SK-N-SH treated with all-trans-retinoic acid at 6 μM for 48 hours (cell line): ENCODE data around the gene BACE1-AS.

Source experiments
- ATAC-seq: fragments of 200-7000 bp; cut with Tn5 transposase; 3 replicates; pipeline ENCODE4 v1.9.1; 2020; ENCODE audit warnings: mild to moderate bottlenecking, moderate library complexity
- ARNTL ChIP-seq: fragments of 450-650 bp; formaldehyde crosslinking; IDR thresholded peaks from 2 replicates; pipeline ENCODE4 v1.5.0; 2020; ENCODE audit warnings: low read depth, mild to moderate bottlenecking, moderate library complexity, borderline replicate concordance
- BACH2 ChIP-seq: fragments of 250-450 bp; sonication (Bioruptor Pico); IDR thresholded peaks from 2 replicates; pipeline ENCODE4 v1.9.0; 2021; ENCODE audit warnings: mild to moderate bottlenecking, borderline replicate concordance
- CREB5 ChIP-seq: fragments of 250-450 bp; sonication (Bioruptor Pico); IDR thresholded peaks from 2 replicates; pipeline ENCODE4 v1.5.1; 2020; ENCODE audit warnings: low read depth, mild to moderate bottlenecking, moderate library complexity
- CSDC2 ChIP-seq: fragments of 250-450 bp; sonication (Bioruptor Pico); IDR thresholded peaks from 2 replicates; pipeline ENCODE4 v1.5.0; 2020; ENCODE audit warnings: mild to moderate bottlenecking, moderate library complexity
- CSRNP3 ChIP-seq: fragments of 250-450 bp; sonication (Bioruptor Pico); IDR thresholded peaks from 2 replicates; pipeline ENCODE4 v1.5.1; 2021; ENCODE audit warnings: mild to moderate bottlenecking, moderate library complexity
- ESRRG ChIP-seq: fragments of 250-450 bp; sonication (Bioruptor Pico); IDR thresholded peaks from 2 replicates; pipeline ENCODE4 v1.6.1; 2021; ENCODE audit warnings: mild to moderate bottlenecking
- GLIS3 ChIP-seq: fragments of 250-450 bp; sonication (Bioruptor Pico); IDR thresholded peaks from 2 replicates; pipeline ENCODE4 v1.5.0; 2020; ENCODE audit warnings: mild to moderate bottlenecking, moderate library complexity
- ISL1 ChIP-seq: fragments of 250-450 bp; sonication (Bioruptor Pico); IDR thresholded peaks from 2 replicates; pipeline ENCODE4 v2.1.2; 2022; ENCODE audit warnings: mild to moderate bottlenecking, moderate library complexity
- OSR1 ChIP-seq: fragments of 250-450 bp; sonication (Bioruptor Pico); IDR thresholded peaks from 2 replicates; pipeline ENCODE4 v1.8.0; 2022; ENCODE audit warnings: moderate library complexity, mild to moderate bottlenecking, inconsistent platforms
- PATZ1 ChIP-seq: fragments of 250-450 bp; sonication (Bioruptor Pico); IDR thresholded peaks from 2 replicates; pipeline ENCODE4 v1.8.0; 2020; ENCODE audit warnings: mild to moderate bottlenecking, moderate library complexity, borderline replicate concordance
- POU6F1 ChIP-seq: fragments of 250-450 bp; sonication (Bioruptor Pico); IDR thresholded peaks from 2 replicates; pipeline ENCODE4 v1.8.0; 2021; ENCODE audit warnings: low read depth, mild to moderate bottlenecking, moderate library complexity, borderline replicate concordance
- PPARA ChIP-seq: fragments of 250-450 bp; sonication (Bioruptor Pico); IDR thresholded peaks from 2 replicates; pipeline ENCODE4 v1.5.0; 2020; ENCODE audit warnings: mild to moderate bottlenecking, borderline replicate concordance
- TCF4 ChIP-seq: fragments of 250-450 bp; sonication (Bioruptor Pico); IDR thresholded peaks from 2 replicates; pipeline ENCODE4 v1.8.0; 2021; ENCODE audit warnings: mild to moderate bottlenecking, moderate library complexity, borderline replicate concordance
- TOX ChIP-seq: fragments of 250-450 bp; sonication (Bioruptor Pico); IDR thresholded peaks from 2 replicates; pipeline ENCODE4 v1.8.0; 2021; ENCODE audit warnings: mild to moderate bottlenecking, moderate library complexity, borderline replicate concordance
- TSHZ2 ChIP-seq: fragments of 250-450 bp; sonication (Bioruptor Pico); IDR thresholded peaks from 2 replicates; pipeline ENCODE4 v1.5.0; 2020; ENCODE audit warnings: mild to moderate bottlenecking, moderate library complexity
- ZC3H10 ChIP-seq: fragments of 250-450 bp; sonication (Bioruptor Pico); IDR thresholded peaks from 2 replicates; pipeline ENCODE4 v1.5.1; 2021; ENCODE audit warnings: mild to moderate bottlenecking, moderate library complexity
- ZFP3 ChIP-seq: fragments of 250-450 bp; sonication (Bioruptor Pico); IDR thresholded peaks from 2 replicates; pipeline ENCODE4 v1.5.0; 2020; ENCODE audit warnings: mild to moderate bottlenecking, moderate library complexity
- ZFP30 ChIP-seq: fragments of 450-650 bp; formaldehyde crosslinking; IDR thresholded peaks from 2 replicates; pipeline ENCODE4 v1.5.0; 2022; ENCODE audit warnings: mild to moderate bottlenecking, moderate library complexity
- ZNF70 ChIP-seq: fragments of 450-650 bp; formaldehyde crosslinking; IDR thresholded peaks from 2 replicates; pipeline ENCODE4 v1.5.0; 2020; ENCODE audit warnings: mild to moderate bottlenecking, moderate library complexity
- ZNF8 ChIP-seq: fragments of 450-650 bp; formaldehyde crosslinking; IDR thresholded peaks from 2 replicates; pipeline ENCODE4 v1.5.0; 2020; ENCODE audit warnings: mild to moderate bottlenecking, moderate library complexity

The BACE1-AS gene

GRCh38 chr11:117282956-117283355 lies 8.2 kb upstream of the BACE1-AS start:
- TF ChIP-seq ZC3H10 (no peak), PATZ1 (CRISPR knock-in tag) (no peak), ZFP30 (CRISPR knock-in tag) (no peak), CREB5 (no peak), CSDC2 (CRISPR knock-in tag) (no peak), BACH2 (CRISPR knock-in tag) (no peak), ZNF8 (CRISPR knock-in tag) (no peak), CSRNP3 (CRISPR knock-in tag) (no peak), GLIS3 (CRISPR knock-in tag) (no peak), TCF4 (CRISPR knock-in tag) (no peak), TOX (no peak), TSHZ2 (CRISPR knock-in tag) (no peak), ARNTL (no peak), ESRRG (no peak), ZFP3 (CRISPR knock-in tag) (no peak), PPARA (CRISPR knock-in tag) (no peak), POU6F1 (no peak), ZNF70 (CRISPR knock-in tag) (no peak)

GRCh38 chr11:117284053-117284452 lies 7.1 kb upstream of the BACE1-AS start:
- TF ChIP-seq ISL1 (no peak), ESRRG (no peak), PATZ1 (CRISPR knock-in tag) (no peak), ZNF8 (CRISPR knock-in tag) (no peak), PPARA (CRISPR knock-in tag) (no peak), OSR1 (CRISPR knock-in tag) (no peak), BACH2 (CRISPR knock-in tag) (no peak), CSRNP3 (CRISPR knock-in tag) (no peak), TCF4 (CRISPR knock-in tag) (no peak), TSHZ2 (CRISPR knock-in tag) (no peak)
- no peak for ATAC-seq

More at GRCh38 chr11:117282956-117283355, 8.2 kb upstream of the BACE1-AS start:
- ATAC-seq: no peak
